ENCODE measurements around the gene NIPBL.
A peak's percentile ranks its signal among the peaks of the same experiment; 100 is the strongest.
"Not testable (repeated sequence)": the region's sequence is repeated elsewhere in the genome, so short reads cannot be mapped to it uniquely, and the experiment has no call there.

The NIPBL gene, protein sequence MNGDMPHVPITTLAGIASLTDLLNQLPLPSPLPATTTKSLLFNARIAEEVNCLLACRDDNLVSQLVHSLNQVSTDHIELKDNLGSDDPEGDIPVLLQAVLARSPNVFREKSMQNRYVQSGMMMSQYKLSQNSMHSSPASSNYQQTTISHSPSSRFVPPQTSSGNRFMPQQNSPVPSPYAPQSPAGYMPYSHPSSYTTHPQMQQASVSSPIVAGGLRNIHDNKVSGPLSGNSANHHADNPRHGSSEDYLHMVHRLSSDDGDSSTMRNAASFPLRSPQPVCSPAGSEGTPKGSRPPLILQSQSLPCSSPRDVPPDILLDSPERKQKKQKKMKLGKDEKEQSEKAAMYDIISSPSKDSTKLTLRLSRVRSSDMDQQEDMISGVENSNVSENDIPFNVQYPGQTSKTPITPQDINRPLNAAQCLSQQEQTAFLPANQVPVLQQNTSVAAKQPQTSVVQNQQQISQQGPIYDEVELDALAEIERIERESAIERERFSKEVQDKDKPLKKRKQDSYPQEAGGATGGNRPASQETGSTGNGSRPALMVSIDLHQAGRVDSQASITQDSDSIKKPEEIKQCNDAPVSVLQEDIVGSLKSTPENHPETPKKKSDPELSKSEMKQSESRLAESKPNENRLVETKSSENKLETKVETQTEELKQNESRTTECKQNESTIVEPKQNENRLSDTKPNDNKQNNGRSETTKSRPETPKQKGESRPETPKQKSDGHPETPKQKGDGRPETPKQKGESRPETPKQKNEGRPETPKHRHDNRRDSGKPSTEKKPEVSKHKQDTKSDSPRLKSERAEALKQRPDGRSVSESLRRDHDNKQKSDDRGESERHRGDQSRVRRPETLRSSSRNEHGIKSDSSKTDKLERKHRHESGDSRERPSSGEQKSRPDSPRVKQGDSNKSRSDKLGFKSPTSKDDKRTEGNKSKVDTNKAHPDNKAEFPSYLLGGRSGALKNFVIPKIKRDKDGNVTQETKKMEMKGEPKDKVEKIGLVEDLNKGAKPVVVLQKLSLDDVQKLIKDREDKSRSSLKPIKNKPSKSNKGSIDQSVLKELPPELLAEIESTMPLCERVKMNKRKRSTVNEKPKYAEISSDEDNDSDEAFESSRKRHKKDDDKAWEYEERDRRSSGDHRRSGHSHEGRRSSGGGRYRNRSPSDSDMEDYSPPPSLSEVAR (N-terminal part only)

DNA sequence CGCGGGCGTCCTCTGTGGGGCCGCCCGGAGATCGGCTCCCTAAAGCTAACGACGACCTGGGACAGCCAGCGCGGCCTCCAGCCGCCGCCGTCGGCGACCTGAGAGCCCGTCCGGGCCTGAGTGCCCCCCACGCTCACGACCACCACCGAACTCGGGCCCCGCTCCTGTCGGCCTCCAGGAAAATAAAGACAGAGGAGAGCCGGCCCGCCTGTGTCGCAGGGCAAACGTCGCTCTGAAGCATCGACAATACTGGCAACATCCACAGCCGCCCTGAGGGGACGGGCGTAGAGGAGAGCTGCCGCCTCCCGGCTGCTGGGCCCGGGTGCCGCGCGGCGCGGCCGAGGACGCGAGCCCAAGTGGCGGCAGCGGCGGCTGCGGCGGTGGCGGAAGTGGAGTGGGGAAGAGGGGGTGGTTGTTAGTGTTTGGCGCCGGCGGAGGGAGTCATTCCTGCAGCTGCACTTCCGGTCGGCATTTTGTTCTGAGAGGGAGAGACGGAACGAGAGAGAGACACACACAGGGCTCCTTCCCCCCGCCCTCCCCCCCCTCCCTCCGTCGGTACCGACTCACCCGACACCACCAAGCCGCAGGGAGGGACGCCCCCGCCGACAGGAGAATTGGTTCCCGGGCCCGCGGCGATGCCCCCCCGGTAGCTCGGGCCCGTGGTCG lies at the start of gene NIPBL:
Gene NIPBL (plus strand): TSS at position 471 of the 666 bp plus-strand sequence. CDS start 76,928 bp downstream, outside the sequence.
- Histone ChIP-seq H3K4me1 (ENCODE audit: control insufficient read depth, insufficient read depth, low read length) (peaks cover 44% of the 10 kb centered on the region), H3K27me3 (replicated peaks; ENCODE audit: control insufficient read depth, insufficient read depth, low read length) (no peaks in the 10 kb centered on the region), H3K9ac (ENCODE audit: low read length) (peak within 1 kb of the TSS; percentile 97), H3K9me3 (ENCODE audit: control insufficient read depth, low read length) (no peaks in the 10 kb centered on the region), H3K4me3 (ENCODE audit: low read length) (peak within 1 kb of the TSS; percentile 100), H3K36me3 (ENCODE audit: control insufficient read depth, insufficient read depth, low read length, severe bottlenecking) (no peaks in the 10 kb centered on the region)
- DNase-seq (ENCODE audit: low read depth): peak; percentile 98

DNA sequence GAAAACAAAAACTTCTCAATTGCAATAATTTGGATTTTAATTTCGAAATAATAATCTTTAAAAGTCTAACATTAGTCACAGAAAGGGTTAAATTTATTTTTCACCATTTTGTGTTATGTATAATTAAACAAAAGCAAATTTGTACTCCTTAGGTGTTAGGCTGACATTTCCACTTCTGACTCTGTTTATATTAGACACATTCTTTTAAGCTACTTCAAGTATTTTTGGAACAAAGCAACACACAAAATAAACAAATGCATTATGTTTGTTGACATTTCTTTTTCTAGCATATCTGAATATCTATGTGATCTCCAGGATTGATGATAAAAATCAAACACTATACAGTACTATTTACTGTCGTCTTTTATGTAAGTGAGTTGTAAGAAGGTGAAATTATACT lies 44.3 kb upstream of the NIPBL start:
- Histone ChIP-seq H3K4me1 (ENCODE audit: control insufficient read depth, insufficient read depth, low read length) (peaks cover 8% of the 10 kb centered on the region), H3K9me3 (ENCODE audit: control insufficient read depth, low read length) (no peaks in the 10 kb centered on the region), H3K4me3 (ENCODE audit: low read length) (no peak overlapping the region), H3K27me3 (replicated peaks; ENCODE audit: control insufficient read depth, insufficient read depth, low read length) (peaks cover 3% of the 10 kb centered on the region), H3K36me3 (ENCODE audit: control insufficient read depth, insufficient read depth, low read length, severe bottlenecking) (no peaks in the 10 kb centered on the region), H3K9ac (ENCODE audit: low read length) (no peak overlapping the region)
- DNase-seq (ENCODE audit: low read depth): no peak

GRCh38 chr5:36836831-36837230 lies 39.7 kb upstream of the NIPBL start:
- DNase-seq (ENCODE audit: low read depth): no peak
- Histone ChIP-seq H3K9me3 (ENCODE audit: control insufficient read depth, low read length) (no peaks in the 10 kb centered on the region), H3K36me3 (ENCODE audit: control insufficient read depth, insufficient read depth, low read length, severe bottlenecking) (no peaks in the 10 kb centered on the region), H3K27me3 (replicated peaks; ENCODE audit: control insufficient read depth, insufficient read depth, low read length) (no peaks in the 10 kb centered on the region), H3K4me3 (ENCODE audit: low read length) (no peak overlapping the region), H3K4me1 (ENCODE audit: control insufficient read depth, insufficient read depth, low read length) (peaks cover 8% of the 10 kb centered on the region), H3K9ac (ENCODE audit: low read length) (no peak overlapping the region)

- no peak overlapping the region for H3K9ac ChIP-seq (ENCODE audit: low read length)
- no peaks in the 10 kb centered on the region for H3K27me3 ChIP-seq (replicated peaks; ENCODE audit: control insufficient read depth, insufficient read depth, low read length)
- H3K4me1 ChIP-seq (ENCODE audit: control insufficient read depth, insufficient read depth, low read length): no peaks in the 10 kb centered on the region
- H3K36me3 ChIP-seq (ENCODE audit: control insufficient read depth, insufficient read depth, low read length, severe bottlenecking): no peaks in the 10 kb centered on the region
- H3K9me3 ChIP-seq (ENCODE audit: control insufficient read depth, low read length): no peaks in the 10 kb centered on the region
- H3K4me3 ChIP-seq (ENCODE audit: low read length): no peak overlapping the region
- no peak for DNase-seq (ENCODE audit: low read depth)
These were observed 36.8 kb upstream of the NIPBL start for GRCh38 chr5:36839489-36840476.

DNA sequence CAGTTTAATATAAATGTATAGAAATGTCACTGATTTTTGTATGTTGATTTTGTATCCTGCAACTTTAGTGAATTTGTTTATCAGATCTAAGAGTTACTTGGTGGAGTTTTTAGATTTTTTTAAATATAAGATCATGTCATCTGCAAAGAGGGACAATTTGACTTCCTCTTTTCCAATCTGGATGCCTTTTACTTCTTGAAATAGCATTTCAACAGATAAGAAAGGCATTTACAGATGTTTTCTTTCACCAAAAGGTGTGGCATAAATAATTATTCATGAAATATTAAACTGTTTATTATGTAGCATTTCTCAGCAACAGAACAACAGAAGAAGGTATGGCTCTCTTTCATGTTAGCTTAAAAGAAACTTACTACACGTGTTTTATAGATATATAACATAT lies 34.9 kb upstream of the NIPBL start:
- Histone ChIP-seq H3K4me1 (ENCODE audit: control insufficient read depth, insufficient read depth, low read length) (no peaks in the 10 kb centered on the region), H3K4me3 (ENCODE audit: low read length) (no peak overlapping the region), H3K9me3 (ENCODE audit: control insufficient read depth, low read length) (no peaks in the 10 kb centered on the region), H3K9ac (ENCODE audit: low read length) (no peak overlapping the region), H3K36me3 (ENCODE audit: control insufficient read depth, insufficient read depth, low read length, severe bottlenecking) (no peaks in the 10 kb centered on the region), H3K27me3 (replicated peaks; ENCODE audit: control insufficient read depth, insufficient read depth, low read length) (no peaks in the 10 kb centered on the region)
- DNase-seq (ENCODE audit: low read depth): no peak

GRCh38 chr5:36842087-36842486 lies 34.5 kb upstream of the NIPBL start:
- Histone ChIP-seq H3K27me3 (replicated peaks; ENCODE audit: control insufficient read depth, insufficient read depth, low read length) (no peaks in the 10 kb centered on the region), H3K4me3 (ENCODE audit: low read length) (no peak overlapping the region), H3K9ac (ENCODE audit: low read length) (no peak overlapping the region), H3K36me3 (ENCODE audit: control insufficient read depth, insufficient read depth, low read length, severe bottlenecking) (no peaks in the 10 kb centered on the region), H3K4me1 (ENCODE audit: control insufficient read depth, insufficient read depth, low read length) (no peaks in the 10 kb centered on the region), H3K9me3 (ENCODE audit: control insufficient read depth, low read length) (no peaks in the 10 kb centered on the region)
- no peak for DNase-seq (ENCODE audit: low read depth)

GRCh38 chr5:36844305-36844704 lies 32.3 kb upstream of the NIPBL start:
- Histone ChIP-seq H3K9me3 (ENCODE audit: control insufficient read depth, low read length) (peaks cover 1% of the 10 kb centered on the region), H3K4me3 (ENCODE audit: low read length) (no peak overlapping the region)

DNA sequence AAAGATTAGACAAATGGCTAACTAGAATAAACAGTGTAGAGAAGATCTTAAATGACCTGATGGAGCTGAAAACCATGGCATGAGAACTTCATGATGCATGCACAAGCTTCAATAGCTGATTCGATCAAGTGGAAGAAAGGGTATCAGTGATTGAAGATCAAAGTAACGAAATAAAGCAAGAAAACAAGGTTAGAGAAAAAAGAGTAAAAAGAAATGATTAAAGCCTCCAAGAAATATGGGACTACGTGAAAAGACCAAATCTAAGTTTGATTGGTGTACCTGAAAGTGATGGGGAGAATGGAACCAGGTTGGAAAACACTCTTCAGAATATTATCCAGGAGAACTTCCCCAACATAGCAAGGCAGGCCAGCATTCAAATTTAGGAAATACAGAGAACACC lies 28.0 kb upstream of the NIPBL start:
- H3K9ac ChIP-seq (ENCODE audit: low read length); H3K4me3 ChIP-seq (ENCODE audit: low read length); DNase-seq (ENCODE audit: low read depth); H3K36me3 ChIP-seq (ENCODE audit: control insufficient read depth, insufficient read depth, low read length, severe bottlenecking); H3K4me1 ChIP-seq (ENCODE audit: control insufficient read depth, insufficient read depth, low read length); H3K27me3 ChIP-seq (replicated peaks; ENCODE audit: control insufficient read depth, insufficient read depth, low read length); H3K9me3 ChIP-seq (ENCODE audit: control insufficient read depth, low read length): not testable (repeated sequence)

More at GRCh38 chr5:36844305-36844704, 32.3 kb upstream of the NIPBL start:
- Histone ChIP-seq H3K36me3 (ENCODE audit: control insufficient read depth, insufficient read depth, low read length, severe bottlenecking) (no peaks in the 10 kb centered on the region), H3K4me1 (ENCODE audit: control insufficient read depth, insufficient read depth, low read length) (no peaks in the 10 kb centered on the region), H3K9ac (ENCODE audit: low read length) (no peak overlapping the region), H3K27me3 (replicated peaks; ENCODE audit: control insufficient read depth, insufficient read depth, low read length) (no peaks in the 10 kb centered on the region)
- DNase-seq (ENCODE audit: low read depth): no peak

DNA sequence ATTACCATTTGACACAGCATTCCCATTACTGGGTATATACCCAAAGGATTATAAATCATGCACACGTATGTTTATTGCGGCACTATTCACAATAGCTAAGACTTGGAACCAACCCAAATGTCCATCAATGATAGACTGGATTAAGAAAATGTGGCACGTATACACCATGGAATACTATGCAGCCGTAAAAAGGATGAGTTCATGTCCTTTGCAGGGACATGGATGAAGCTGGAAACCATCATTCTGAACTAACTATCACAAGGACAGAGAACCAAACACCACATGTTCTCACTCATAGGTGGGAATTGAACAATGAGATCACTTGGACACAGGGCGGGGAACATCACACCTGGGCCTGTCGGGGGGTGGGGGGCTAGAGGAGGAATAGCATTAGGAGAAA lies 23.7 kb upstream of the NIPBL start:
- not testable (repeated sequence) for H3K4me1 ChIP-seq (ENCODE audit: control insufficient read depth, insufficient read depth, low read length); H3K36me3 ChIP-seq (ENCODE audit: control insufficient read depth, insufficient read depth, low read length, severe bottlenecking); H3K4me3 ChIP-seq (ENCODE audit: low read length); DNase-seq (ENCODE audit: low read depth); H3K9me3 ChIP-seq (ENCODE audit: control insufficient read depth, low read length); H3K27me3 ChIP-seq (replicated peaks; ENCODE audit: control insufficient read depth, insufficient read depth, low read length); H3K9ac ChIP-seq (ENCODE audit: low read length)
